Skin epidermis (tissue), 12 donors: ENCODE results near the gene TMA7.
"Not testable (repeated sequence)": the region's sequence is repeated elsewhere in the genome, so short reads cannot be mapped to it uniquely, and the experiment has no call there.

ENCODE experiments used
- H3K27ac ChIP-seq, 21 experiments: fragments of 200-600 bp; sonication (generic) in 11 of 21; one replicate each; pipeline ENCODE4 v1.5.0; 2020; ENCODE audit warnings: mild to moderate bottlenecking in 3 of 21, inconsistent platforms in 2 of 21, moderate library complexity in 2 of 21
- H3K4me3 ChIP-seq, 7 experiments: fragments of 200-600 bp; sonication (generic) in 2 of 7; one replicate each; pipeline ENCODE4 v1.5.0; 2020; ENCODE audit warnings: inconsistent platforms in 2 of 7, mild to moderate bottlenecking in 2 of 7, moderate library complexity in 1 of 7

The TMA7 gene

DNA sequence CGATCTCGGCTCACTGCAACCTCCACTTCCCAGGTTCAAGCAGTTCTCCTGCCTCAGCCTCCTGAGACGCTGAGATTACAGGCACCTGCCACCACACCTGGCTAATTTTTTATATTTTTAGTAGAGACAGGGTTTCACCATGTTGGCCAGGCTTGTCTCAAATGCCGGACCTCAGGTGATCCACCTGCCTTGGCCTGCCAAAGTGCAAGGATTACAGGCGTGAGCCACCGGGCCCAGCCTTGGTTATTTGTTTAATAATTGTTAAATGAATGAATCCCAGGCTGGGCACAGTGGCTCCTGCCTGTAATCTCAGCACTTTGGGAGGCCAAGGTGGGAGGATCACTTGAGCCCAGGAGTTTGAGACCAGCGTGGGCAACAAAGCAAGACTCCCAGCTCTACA, 21.7 kb downstream of the TMA7 start:
- not testable (repeated sequence) for H3K4me3 ChIP-seq

DNA sequence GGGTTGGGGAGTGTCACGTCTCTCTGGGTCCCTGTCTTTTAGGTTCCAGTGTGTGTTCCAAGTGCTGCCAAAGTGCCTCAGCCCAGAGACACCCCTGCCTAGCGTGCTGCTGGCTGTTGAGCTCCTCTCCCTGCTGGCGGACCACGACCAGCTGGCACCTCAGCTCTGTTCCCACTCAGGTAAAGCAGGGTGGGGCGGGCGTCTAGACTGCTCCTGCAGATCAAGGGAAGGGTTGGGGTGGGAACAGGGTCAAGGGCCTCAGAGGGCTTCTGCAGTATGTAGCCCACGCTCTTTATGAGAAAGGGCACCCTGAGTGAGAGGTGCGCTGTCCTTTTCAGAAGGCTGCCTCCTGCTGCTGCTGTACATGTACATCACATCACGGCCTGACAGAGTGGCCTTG, 23.6 kb downstream of the TMA7 start:
- peak overlapping the region in 4 of 21 experiments; percentile 15 to 98 (median 29) for H3K27ac ChIP-seq

More for the DNA sequence above, 21.7 kb downstream of the TMA7 start:
- H3K27ac ChIP-seq = not testable (repeated sequence)

GRCh38 chr3:48464713-48465221, 24.7 kb downstream of the TMA7 start:
- Histone ChIP-seq H3K27ac (peak overlapping the region in 19 of 21 experiments; percentile 90 to 100 (median 99)), H3K4me3 (no peak overlapping the region)

More for the DNA sequence above, 23.6 kb downstream of the TMA7 start:
- H3K4me3 ChIP-seq = no peak overlapping the region

GRCh38 chr3:48465237-48465530, 25.1 kb downstream of the TMA7 start:
- peak overlapping the region in 20 of 21 experiments; percentile 90 to 100 (median 98) for H3K27ac ChIP-seq
- no peak overlapping the region for H3K4me3 ChIP-seq

DNA sequence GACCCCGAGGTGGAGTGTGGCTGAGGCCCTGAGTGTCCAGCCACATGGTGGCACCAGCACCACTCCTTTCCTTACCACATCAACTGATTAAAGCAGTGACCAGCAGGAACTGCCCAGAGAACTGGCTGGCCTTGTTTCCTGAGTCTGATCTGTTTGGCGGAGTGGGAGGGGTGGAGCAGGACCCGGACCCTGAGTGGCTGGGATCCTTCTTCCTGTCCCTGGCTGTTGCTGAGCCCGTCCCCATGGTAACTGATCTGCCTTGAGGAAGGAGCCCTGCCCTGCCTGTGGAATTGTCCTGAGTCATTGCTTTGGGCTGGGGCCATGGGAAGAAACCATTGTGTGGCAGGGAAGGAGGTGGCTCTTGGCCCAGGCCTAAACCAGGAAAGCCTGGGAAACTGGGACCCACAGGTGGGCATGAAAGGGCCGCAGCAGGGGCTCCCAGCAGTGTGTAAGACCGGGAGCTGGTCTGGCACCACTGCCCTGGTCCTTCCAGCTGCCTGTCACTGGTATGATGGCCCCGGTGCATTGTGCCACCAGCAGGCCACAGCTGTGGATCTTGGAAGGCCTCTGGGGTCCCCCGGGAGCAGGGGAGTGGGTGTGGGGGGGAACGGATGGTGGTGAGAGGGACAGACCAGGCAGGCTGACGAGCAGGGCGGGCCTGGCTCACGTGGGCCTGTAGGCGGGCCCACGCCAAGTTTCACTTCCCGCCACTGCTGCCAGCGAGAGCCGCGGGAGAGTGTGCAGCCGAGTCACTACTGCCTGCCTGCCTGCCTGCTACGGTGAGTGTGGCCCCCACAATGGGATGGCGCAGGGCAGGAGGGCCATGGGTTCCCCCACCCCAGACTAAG, 25.7 kb downstream of the TMA7 start:
- Histone ChIP-seq H3K4me3 (peak overlapping the region; percentile 45 to 60 (median 52)), H3K27ac (peak overlapping the region; percentile 85 to 100 (median 98))

- H3K4me3 ChIP-seq = peak overlapping the region; percentile 45 to 60 (median 52)
- H3K27ac ChIP-seq = peak overlapping the region; percentile 43 to 100 (median 98)
Measured at GRCh38 chr3:48466386-48467109, 26.5 kb downstream of the TMA7 start.

DNA sequence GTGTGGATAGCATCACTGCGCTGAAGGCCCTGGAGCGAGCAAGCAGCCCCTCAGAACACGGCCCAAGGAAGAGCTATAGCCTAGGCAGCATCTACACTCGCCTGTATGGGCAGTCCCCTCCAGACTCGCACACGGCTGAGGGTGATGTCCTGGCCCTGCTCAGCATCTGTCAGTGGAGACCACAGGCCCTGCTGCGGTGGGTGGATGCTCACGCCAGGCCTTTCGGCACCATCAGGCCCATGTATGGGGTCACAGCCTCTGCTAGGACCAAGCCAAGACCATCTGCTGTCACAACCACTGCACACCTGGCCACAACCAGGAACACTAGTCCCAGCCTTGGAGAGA, 27.0 kb downstream of the TMA7 start:
- H3K27ac ChIP-seq = peak overlapping the region; percentile 43 to 100 (median 98)
- peak overlapping the region; percentile 45 to 60 (median 52) for H3K4me3 ChIP-seq

- Histone ChIP-seq H3K4me3 (peak overlapping the region in 6 of 7 experiments; percentile 45 to 60 (median 52)), H3K27ac (peak overlapping the region in 20 of 21 experiments; percentile 90 to 100 (median 98))
Measured at GRCh38 chr3:48467473-48468267, 27.6 kb downstream of the TMA7 start.

GRCh38 chr3:48468329-48468731, 28.3 kb downstream of the TMA7 start:
- peak overlapping the region in 13 of 21 experiments; percentile 14 to 100 (median 98) for H3K27ac ChIP-seq
- H3K4me3 ChIP-seq = no peak overlapping the region

DNA sequence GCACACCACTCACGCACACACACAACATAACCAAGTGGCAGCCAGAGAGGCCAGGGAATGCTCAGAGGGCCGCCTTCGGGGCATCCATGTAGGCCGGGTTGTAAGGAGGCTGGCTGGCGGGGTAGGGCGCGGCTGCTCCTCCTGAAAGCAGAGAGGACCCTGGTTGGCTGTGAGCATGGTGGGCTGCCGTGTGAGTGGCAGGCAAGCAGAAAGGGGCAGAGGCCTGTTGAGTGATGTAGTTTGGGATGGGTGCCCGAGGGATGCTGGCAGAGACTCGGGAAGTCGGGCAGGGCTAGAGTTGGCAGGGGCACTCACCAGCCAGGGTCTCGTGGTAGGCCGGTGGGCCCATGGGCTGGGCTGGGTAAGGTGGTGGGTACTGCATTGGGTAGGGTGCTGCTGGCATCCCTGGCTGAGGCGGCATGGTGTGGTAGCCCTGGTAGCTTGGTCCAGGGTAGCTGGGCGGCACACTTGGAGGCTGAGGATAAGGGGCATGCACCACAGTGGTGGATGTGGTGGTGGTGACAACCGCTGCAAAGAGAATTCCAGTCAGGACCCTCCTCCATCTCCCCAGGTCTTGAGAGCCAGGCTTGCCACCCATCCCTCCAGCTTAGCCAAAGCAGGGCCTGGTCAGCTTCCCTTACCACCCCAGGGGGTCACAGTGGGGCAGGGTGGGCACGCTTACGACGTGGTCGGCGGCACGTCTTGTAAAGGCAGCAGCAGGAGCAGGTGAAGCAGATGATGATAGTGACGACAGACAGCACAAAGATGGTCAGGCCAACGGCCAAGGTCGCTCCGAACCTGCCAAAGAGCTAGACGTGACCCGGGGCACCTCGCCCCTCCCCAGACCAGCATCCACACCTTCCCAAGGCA, 29.2 kb downstream of the TMA7 start:
- Histone ChIP-seq H3K4me3 (no peak overlapping the region), H3K27ac (peak overlapping the region in 10 of 21 experiments; percentile 10 to 100 (median 98))

DNA sequence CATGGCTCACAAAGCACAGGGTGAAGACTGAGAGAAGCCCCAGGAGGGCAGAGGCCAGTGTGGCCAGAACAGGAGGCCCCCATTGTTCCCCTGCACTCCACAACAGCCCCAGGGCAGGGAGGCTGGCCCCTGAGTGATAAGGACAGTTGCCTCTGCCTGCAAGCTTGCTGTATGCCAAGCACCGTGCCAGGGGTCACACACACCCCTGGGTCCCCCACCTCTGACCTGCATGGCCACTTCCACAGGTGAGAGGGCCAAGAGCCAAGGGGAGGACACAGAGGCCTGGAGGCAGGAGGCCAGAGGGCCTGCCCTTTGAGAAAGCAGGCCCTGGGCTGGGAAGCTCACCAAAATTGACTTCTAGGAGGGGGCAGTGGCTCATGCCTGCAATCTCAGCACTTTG, 30.2 kb downstream of the TMA7 start:
- Histone ChIP-seq H3K4me3 (no peak overlapping the region), H3K27ac (peak overlapping the region in 12 of 21 experiments; percentile 7 to 99 (median 50))

DNA sequence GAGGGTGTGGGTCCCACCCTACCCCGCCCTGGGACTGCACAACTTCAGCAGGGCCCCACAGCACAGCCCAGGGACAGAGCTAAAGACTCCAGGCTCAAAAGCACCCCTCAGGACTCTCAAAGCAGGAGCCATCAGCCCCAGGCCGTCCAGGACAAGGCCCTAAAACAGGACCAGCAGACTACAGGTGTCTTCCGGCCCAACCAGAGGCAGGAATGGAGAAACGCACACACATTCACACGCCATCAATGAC, 32.5 kb downstream of the TMA7 start:
- peak overlapping the region; percentile 50 to 62 (median 54) for H3K4me3 ChIP-seq
- peak overlapping the region; percentile 47 to 99 (median 95) for H3K27ac ChIP-seq

- Histone ChIP-seq H3K27ac (peak overlapping the region; percentile 47 to 99 (median 95)), H3K4me3 (peak overlapping the region; percentile 50 to 62 (median 54))
Measured at GRCh38 chr3:48472923-48473616, 33.0 kb downstream of the TMA7 start.

GRCh38 chr3:48473617-48473952, 33.5 kb downstream of the TMA7 start:
- H3K4me3 ChIP-seq = peak overlapping the region in 1 of 7 experiments; percentile 62
- H3K27ac ChIP-seq = peak overlapping the region in 20 of 21 experiments; percentile 84 to 99 (median 95)

DNA sequence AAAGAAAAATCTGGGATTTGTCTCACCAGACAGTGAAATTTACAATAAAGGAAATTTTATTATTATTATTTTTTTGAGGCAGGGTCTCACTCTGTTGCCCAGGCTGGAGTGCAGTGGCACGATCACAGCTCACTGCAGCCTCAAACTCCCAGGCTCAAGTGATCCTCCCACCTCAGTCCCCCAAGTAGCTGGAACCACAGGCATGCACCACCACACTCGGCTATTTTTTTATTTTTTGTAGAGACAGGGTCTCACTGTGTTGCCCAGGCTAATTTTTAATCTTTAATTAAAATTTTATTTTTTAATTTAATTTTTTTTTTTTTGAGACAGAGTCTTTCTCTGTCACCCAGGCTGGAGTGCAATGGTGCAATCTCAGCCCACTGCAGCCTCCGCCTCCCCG, 34.0 kb downstream of the TMA7 start:
- H3K27ac ChIP-seq = peak overlapping the region in 7 of 21 experiments; percentile 91 to 99 (median 95)
- H3K4me3 ChIP-seq = not testable (repeated sequence)

DNA sequence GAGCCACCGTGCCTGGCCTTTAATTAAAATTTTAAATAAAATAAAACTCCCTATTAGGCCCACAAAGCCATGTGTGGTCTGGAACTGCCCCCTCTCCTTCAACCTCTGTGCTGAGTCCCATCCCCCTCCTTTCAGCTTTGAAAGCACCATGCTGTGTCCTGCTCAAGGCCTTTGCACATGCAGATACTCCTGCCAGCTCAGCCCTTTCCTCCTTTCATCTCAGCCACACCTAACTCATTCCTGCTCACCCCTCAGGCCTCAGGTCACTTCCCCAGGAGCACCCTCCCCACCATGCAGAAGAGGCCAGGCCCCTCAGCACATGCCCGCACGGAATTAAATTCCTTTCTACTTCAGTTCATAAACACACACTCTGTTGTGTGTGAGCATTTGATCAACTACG, 34.6 kb downstream of the TMA7 start:
- Histone ChIP-seq H3K27ac (peak overlapping the region in 2 of 21 experiments; percentile 2 to 58), H3K4me3 (no peak overlapping the region)

DNA sequence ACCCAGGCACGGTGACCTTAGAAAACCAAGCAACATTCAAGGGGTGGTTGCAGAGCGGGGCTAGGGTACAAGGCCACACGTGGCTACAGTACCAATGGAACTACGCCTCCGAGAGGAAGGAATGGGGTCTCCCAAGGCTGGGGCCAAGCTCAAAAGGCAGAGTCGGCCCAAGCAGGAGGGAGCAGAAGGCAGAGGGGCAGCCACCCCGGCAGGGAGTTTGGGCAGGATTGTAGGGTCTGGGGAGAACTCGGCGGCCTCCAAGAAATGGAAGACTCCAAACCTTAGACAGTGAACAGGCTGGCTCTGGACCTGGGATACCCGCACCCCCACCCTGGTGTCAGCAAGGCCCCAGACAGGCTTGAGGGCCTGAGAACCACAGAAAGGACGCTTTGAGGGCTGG, 35.1 kb downstream of the TMA7 start:
- H3K27ac ChIP-seq = peak overlapping the region in 5 of 21 experiments; percentile 0 to 58 (median 33)
- H3K4me3 ChIP-seq = no peak overlapping the region

- peak overlapping the region in 5 of 21 experiments; percentile 7 to 83 (median 35) for H3K27ac ChIP-seq
- no peak overlapping the region for H3K4me3 ChIP-seq
Measured at GRCh38 chr3:48476426-48477053, 36.5 kb downstream of the TMA7 start.
